CD14-positive monocyte (primary cell): ENCODE results near the gene MYO16. TPM values are rescaled to one million over a fixed set of nuclear protein-coding genes. Genes with fewer than 3 reads are reported as not detected.

Experiments used
- DNase-seq, 3 donors: peaks; one replicate each; pipeline ENCODE4 v3.0.0-alpha.2; 2011 to 2022
- H2AFZ ChIP-seq: 2 replicates; pipeline ENCODE4 v1.6.0; 2012; ENCODE audit warnings: mild to moderate bottlenecking, low read depth, low read length, inconsistent platforms; ENCODE audit not compliant: insufficient read depth, poor library complexity, severe bottlenecking
- H3K27ac ChIP-seq, 2 donors: 1 replicate in 1 of 2; 2 replicates in 1 of 2; pipeline ENCODE4 v1.5.1; 2012 to 2013; ENCODE audit warnings: low read length in 2 of 2, control low read depth in 1 of 2, inconsistent platforms in 1 of 2, low read depth in 1 of 2, mild to moderate bottlenecking in 1 of 2
- H3K27me3 ChIP-seq, 2 donors: one replicate each; pipeline versions ENCODE4 v1.6.0 to v1.6.1; 2011 to 2013; ENCODE audit warnings: low read length in 2 of 2; ENCODE audit not compliant: control insufficient read depth in 2 of 2, insufficient read depth in 2 of 2
- H3K36me3 ChIP-seq, 2 donors: replicated peaks in 1 of 2; 1 replicate in 1 of 2; 2 replicates in 1 of 2; pipeline versions ENCODE4 v1.5.1 to v1.6.1; 2012 to 2013; ENCODE audit warnings: low read length in 2 of 2, control low read depth in 1 of 2, inconsistent platforms in 1 of 2, mild to moderate bottlenecking in 1 of 2; ENCODE audit not compliant: insufficient read depth in 2 of 2, control insufficient read depth in 1 of 2
- H3K4me1 ChIP-seq, 2 donors: 1 replicate in 1 of 2; 2 replicates in 1 of 2; pipeline versions ENCODE4 v1.5.1 to v1.6.1; 2012 to 2013; ENCODE audit warnings: low read length in 2 of 2, control low read depth in 1 of 2, inconsistent platforms in 1 of 2, mild to moderate bottlenecking in 1 of 2, moderate library complexity in 1 of 2; ENCODE audit not compliant: insufficient read depth in 2 of 2, control insufficient read depth in 1 of 2
- H3K4me2 ChIP-seq: replicated peaks from 2 replicates; pipeline ENCODE3; 2012; ENCODE audit warnings: low read length, moderate library complexity, mild to moderate bottlenecking; ENCODE audit not compliant: poor library complexity, severe bottlenecking; ENCODE audit errors: extremely low read depth
- H3K4me3 ChIP-seq, 3 experiments: fragments of 200-600 bp in 1 of 3; sonication (generic) in 1 of 3; replicated peaks in 1 of 3; 1 replicate in 2 of 3; 2 replicates in 1 of 3; pipeline ENCODE4 v1.5.1; 2011 to 2013; ENCODE audit warnings: low read length in 3 of 3, mild to moderate bottlenecking in 3 of 3, control low read depth in 2 of 3, low read depth in 2 of 3, inconsistent platforms in 1 of 3, moderate library complexity in 1 of 3
- H3K79me2 ChIP-seq: 2 replicates; pipeline ENCODE4 v1.6.0; 2012; ENCODE audit warnings: mild to moderate bottlenecking, control low read depth, inconsistent platforms, low read length, moderate library complexity; ENCODE audit not compliant: insufficient read depth
- H3K9ac ChIP-seq: 2 replicates; pipeline ENCODE4 v1.6.0; 2017; ENCODE audit warnings: low read length, mild to moderate bottlenecking; ENCODE audit not compliant: insufficient read depth, poor library complexity, severe bottlenecking
- H3K9me3 ChIP-seq, 2 donors: replicated peaks in 1 of 2; 1 replicate in 1 of 2; 2 replicates in 1 of 2; pipeline versions ENCODE4 v1.5.1 to v1.6.1; 2012 to 2013; ENCODE audit warnings: low read length in 2 of 2, control low read depth in 1 of 2; ENCODE audit not compliant: control insufficient read depth in 1 of 2, insufficient read depth in 1 of 2
- H4K20me1 ChIP-seq: 2 replicates; pipeline ENCODE4 v1.6.0; 2012; ENCODE audit warnings: mild to moderate bottlenecking, low read length, control low read depth, moderate library complexity; ENCODE audit not compliant: insufficient read depth
- H3K27ac Mint-ChIP-seq, 7 donors: one replicate each; pipeline ENCODE4 v1.8.0; 2020; ENCODE audit warnings: mild to moderate bottlenecking in 7 of 7, mixed read lengths in 7 of 7, moderate library complexity in 6 of 7, inconsistent platforms in 2 of 7
- H3K27me3 Mint-ChIP-seq, 3 donors: one replicate each; pipeline ENCODE4 v1.8.0; 2021 to 2022; ENCODE audit warnings: low read depth in 3 of 3, mild to moderate bottlenecking in 3 of 3, mixed read lengths in 3 of 3, moderate library complexity in 3 of 3, inconsistent platforms in 1 of 3
- H3K36me3 Mint-ChIP-seq, 2 donors: one replicate each; pipeline ENCODE4 v1.8.0; 2020; ENCODE audit warnings: mixed read lengths in 2 of 2, inconsistent platforms in 1 of 2, mild to moderate bottlenecking in 1 of 2
- H3K4me1 Mint-ChIP-seq: one replicate; pipeline ENCODE4 v1.8.0; 2020; ENCODE audit warnings: mild to moderate bottlenecking, mixed read lengths
- H3K4me3 Mint-ChIP-seq, 2 donors: one replicate each; pipeline ENCODE4 v1.8.0; 2020; ENCODE audit warnings: mild to moderate bottlenecking in 2 of 2, mixed read lengths in 2 of 2, moderate library complexity in 1 of 2
- H3K9me3 Mint-ChIP-seq, 7 donors: one replicate each; pipeline ENCODE4 v1.8.0; 2020 to 2022; ENCODE audit warnings: mixed read lengths in 7 of 7, mild to moderate bottlenecking in 6 of 7, moderate library complexity in 6 of 7, inconsistent platforms in 2 of 7
- CTCF ChIP-seq: fragments of 200-600 bp; IDR thresholded peaks from one replicate; pipeline ENCODE4 v1.8.0; 2022; ENCODE audit warnings: antibody characterized with exemption, mild to moderate bottlenecking
- whole genome bisulfite sequencing: methylation state at CpG from one replicate; pipeline ENCODE4 v1.1.5; 2013; ENCODE audit warnings: missing lambda C conversion rate; ENCODE audit not compliant: insufficient coverage; 5-methylcytosine and 5-hydroxymethylcytosine counted together
- intact Hi-C, 2 donors: fragments of 100-400 bp; cut with micrococcal nuclease; formaldehyde crosslinking; loops; one replicate each; pipeline versions ENCODE4 v1.15.0 to v1.15.1; 2023
- polyA plus RNA-seq, 3 donors: library from polyadenylated mRNA; depleted of rRNA in 1 of 3; unstranded in 2 of 3; stranded (reverse) in 1 of 3; fragments of 300-500 nt in 2 of 3; fragments of >200 nt in 1 of 3; fragmentation: Illumina TruSeq in 2 of 3; gene quantifications; 1 replicate in 2 of 3; 2 replicates in 1 of 3; pipeline ENCODE4 v1.2.3, GENCODE V29; 2012 to 2021

The MYO16 gene
- polyA plus RNA-seq, 3 donors = not detected

GRCh38 chr13:108760541-108760940, 131.1 kb downstream of the MYO16 start:
- Histone ChIP-seq H3K9me3 (no peaks in the 10 kb centered on the region), H4K20me1 (no peaks in the 10 kb centered on the region), H3K4me3 (no peak overlapping the region), H3K36me3 (no peaks in the 10 kb centered on the region), H3K79me2 (no peaks in the 10 kb centered on the region), H3K27me3 (no peaks in the 10 kb centered on the region), H3K9ac (no peak overlapping the region), H3K4me2 (no peak overlapping the region), H3K27ac (no peak overlapping the region), H2AFZ (no peak overlapping the region), H3K4me1 (no peaks in the 10 kb centered on the region)
- Mint-ChIP-seq H3K4me3 (no peak overlapping the region), H3K27ac (no peak overlapping the region), H3K27me3 (no peaks in the 10 kb centered on the region), H3K9me3 (peaks cover 0 to 2% (median 0%) of the 10 kb centered on the region in 7 donors), H3K36me3 (no peaks in the 10 kb centered on the region), H3K4me1 (no peaks in the 10 kb centered on the region)
- intact Hi-C loops = no loop called here
- no peak for DNase-seq
- TF ChIP-seq CTCF = no peak
- WGBS = no CpG with 5 or more reads among the region's 3 CpGs

DNA sequence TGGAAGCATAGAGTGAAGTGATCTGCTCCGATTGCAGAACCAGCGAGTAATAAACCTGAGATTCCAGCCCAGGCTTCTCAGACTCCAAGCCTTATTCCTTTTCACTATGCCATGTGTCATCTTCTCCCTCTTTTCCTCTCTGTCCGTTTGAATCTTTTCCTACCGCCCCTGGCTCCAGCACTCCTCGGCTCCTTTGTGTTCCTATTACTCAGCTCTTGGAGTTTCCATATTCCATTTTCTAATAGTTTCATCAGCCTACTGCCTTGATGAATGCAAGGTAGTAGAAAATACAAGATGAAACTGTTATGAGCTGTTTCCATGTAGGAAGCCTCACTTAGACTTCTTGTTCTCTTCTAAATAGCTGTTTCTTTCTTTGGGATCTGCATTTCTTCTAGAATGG, 138.6 kb downstream of the MYO16 start:
- Histone ChIP-seq H2AFZ (no peak overlapping the region), H3K4me1 (no peaks in the 10 kb centered on the region), H3K4me2 (no peak overlapping the region), H3K9me3 (no peaks in the 10 kb centered on the region), H3K36me3 (no peaks in the 10 kb centered on the region), H3K4me3 (no peak overlapping the region), H3K27me3 (no peaks in the 10 kb centered on the region), H4K20me1 (no peaks in the 10 kb centered on the region), H3K9ac (no peak overlapping the region), H3K27ac (no peak overlapping the region), H3K79me2 (no peaks in the 10 kb centered on the region)
- no peak for DNase-seq
- intact Hi-C loops = no loop called here
- peaks cover 0 to 5% (median 2%) of the 10 kb centered on the region in 7 donors for H3K9me3 Mint-ChIP-seq
- no peak overlapping the region for H3K27ac Mint-ChIP-seq
- H3K36me3 Mint-ChIP-seq = no peaks in the 10 kb centered on the region
- H3K27me3 Mint-ChIP-seq = peaks cover 0 to 2% (median 0%) of the 10 kb centered on the region in 3 donors
- H3K4me3 Mint-ChIP-seq = no peak overlapping the region
- no peak for TF ChIP-seq CTCF
- WGBS = 100% methylated on average over 3 of the region's 5 CpGs
- H3K4me1 Mint-ChIP-seq = no peaks in the 10 kb centered on the region
